Testis (tissue), 3 donors: ENCODE results near the gene THADA. TPM values are rescaled to one million over a fixed set of nuclear protein-coding genes. Genes with fewer than 3 reads are reported as not detected.

Experiments
- DNase-seq: peaks from one replicate; pipeline ENCODE4 v3.0.0-alpha.2; 2019
- H3K27ac ChIP-seq, 2 donors: fragments of 200-600 bp; sonication (generic); one replicate each; pipeline ENCODE4 v1.5.1; 2019
- H3K27me3 ChIP-seq: fragments of 200-600 bp; sonication (generic); one replicate; pipeline ENCODE4 v1.5.1; 2019
- H3K36me3 ChIP-seq: fragments of 200-600 bp; sonication (generic); one replicate; pipeline ENCODE4 v1.5.1; 2017; ENCODE audit warnings: low read depth; ENCODE audit errors: missing control alignments
- H3K4me1 ChIP-seq: fragments of 200-600 bp; sonication (generic); one replicate; pipeline ENCODE4 v1.5.1; 2019
- H3K4me3 ChIP-seq, 2 donors: fragments of 200-600 bp; sonication (generic); one replicate each; pipeline ENCODE4 v1.5.1; 2017 to 2019
- H3K9me3 ChIP-seq: fragments of 200-600 bp; sonication (generic); one replicate; pipeline ENCODE4 v1.5.1; 2017
- CTCF ChIP-seq, 3 experiments: fragments of 450-650 bp in 2 of 3; fragments of 200-600 bp in 1 of 3; sonication (generic) in 1 of 3; IDR thresholded peaks; one replicate each; pipeline ENCODE4 v1.5.1; 2016 to 2019; ENCODE audit warnings: antibody characterized with exemption in 3 of 3, mild to moderate bottlenecking in 2 of 3, moderate library complexity in 1 of 3
- POLR2A ChIP-seq: fragments of 450-650 bp; IDR thresholded peaks from one replicate; pipeline ENCODE4 v1.6.1; 2017; ENCODE audit warnings: antibody characterized with exemption, mild to moderate bottlenecking, moderate library complexity
- WGBS, 2 donors: methylation state at CpG; one replicate each; pipeline ENCODE4 v1.1.5; 2018; 5-methylcytosine and 5-hydroxymethylcytosine counted together
- intact Hi-C: fragments of 100-400 bp; cut with DNase I; formaldehyde crosslinking; loops from one replicate; pipeline ENCODE4 v1.15.1; 2023; ENCODE audit warnings: low total_unique reads
- polyA plus RNA-seq: library from polyadenylated mRNA; stranded (reverse); fragments of 350-450 nt; fragmentation: Illumina TruSeq; extraction: RNeasy Lipid Tissue Mini Kit (QIAGEN cat#74804); gene quantifications from one replicate; pipeline ENCODE4 v1.2.3, GENCODE V29; 2014; ENCODE audit warnings: low read depth, low replicate concordance; ENCODE audit not compliant: insufficient read depth
- total RNA-seq, 2 donors: library from RNA; depleted of rRNA; stranded (reverse); fragments of >200 nt; gene quantifications; one replicate each; pipeline ENCODE4 v1.2.3, GENCODE V29; 2016

THADA gene
- total and polyA plus RNA-seq, 3 donors from 2014 or later, result 29.5 to 43.9 (median 39.5) TPM

- H3K36me3 ChIP-seq, result no peaks in the 10 kb centered on the region
- H3K9me3 ChIP-seq, result no peaks in the 10 kb centered on the region
- no peak for DNase-seq
- no peak overlapping the region for H3K27ac ChIP-seq
- no peak for TF ChIP-seq CTCF (IDR thresholded peaks at IDR 0.05)
- WGBS, 2 donors, result 82 to 94% methylated on average over 3 of the region's 3 CpGs
- intact Hi-C loops, result no loop called here
- H3K27me3 ChIP-seq, result no peaks in the 10 kb centered on the region
- peaks cover 10% of the 10 kb centered on the region for H3K4me1 ChIP-seq
- H3K4me3 ChIP-seq, result no peak overlapping the region
Measured at GRCh38 chr2:43508209-43508608, 87.6 kb downstream of the THADA start.

- Histone ChIP-seq H3K4me3 (no peak overlapping the region), H3K9me3 (no peaks in the 10 kb centered on the region), H3K36me3 (no peaks in the 10 kb centered on the region), H3K27ac (no peak overlapping the region), H3K27me3 (no peaks in the 10 kb centered on the region), H3K4me1 (peaks cover 8% of the 10 kb centered on the region)
- WGBS, 2 donors, result 81 to 84% methylated on average over 2 of the region's 2 CpGs
- TF ChIP-seq CTCF (IDR thresholded peaks at IDR 0.05) (no peak), POLR2A (no peak)
- no peak for DNase-seq
- intact Hi-C loops, result no loop called here
Measured at GRCh38 chr2:43507137-43507536, 88.7 kb downstream of the THADA start.

- Histone ChIP-seq H3K36me3 (no peaks in the 10 kb centered on the region), H3K9me3 (no peaks in the 10 kb centered on the region), H3K27me3 (no peaks in the 10 kb centered on the region), H3K27ac (no peak overlapping the region), H3K4me3 (no peak overlapping the region), H3K4me1 (no peaks in the 10 kb centered on the region)
- intact Hi-C loops, result no loop called here
- TF ChIP-seq POLR2A (no peak), CTCF (IDR thresholded peaks at IDR 0.05) (no peak)
- DNase-seq, result no peak
- WGBS, 2 donors, result 59 to 89% methylated on average over 1 of the region's 1 CpG
Measured at GRCh38 chr2:43495727-43496126, 100.1 kb downstream of the THADA start.

GRCh38 chr2:43493954-43494353 lies 101.9 kb downstream of the THADA start:
- Histone ChIP-seq H3K36me3 (no peaks in the 10 kb centered on the region), H3K4me3 (no peak overlapping the region), H3K27me3 (no peaks in the 10 kb centered on the region), H3K4me1 (no peaks in the 10 kb centered on the region), H3K27ac (no peak overlapping the region), H3K9me3 (no peaks in the 10 kb centered on the region)
- no peak for TF ChIP-seq CTCF (IDR thresholded peaks at IDR 0.05)
- no peak for TF ChIP-seq POLR2A
- no peak for DNase-seq
- 95 to 100% methylated on average over 1 of the region's 1 CpG for WGBS, 2 donors
- intact Hi-C loops, result no loop called here

- Histone ChIP-seq H3K9me3 (no peaks in the 10 kb centered on the region), H3K27me3 (no peaks in the 10 kb centered on the region), H3K4me1 (no peaks in the 10 kb centered on the region), H3K27ac (no peak overlapping the region), H3K4me3 (no peak overlapping the region), H3K36me3 (no peaks in the 10 kb centered on the region)
- TF ChIP-seq CTCF (IDR thresholded peaks at IDR 0.05) (no peak), POLR2A (no peak)
- intact Hi-C loops, result no loop called here
- 94 to 96% methylated on average over 2 of the region's 2 CpGs for WGBS, 2 donors
- no peak for DNase-seq
Measured at GRCh38 chr2:43491065-43491639, 104.7 kb downstream of the THADA start.
